HCT116 (cell line): Measurements from ENCODE around the gene OR8U1. TPM values are rescaled to one million over a fixed set of nuclear protein-coding genes. Genes with fewer than 3 reads are reported as not detected.

Source experiments
- ATAC-seq: fragments of 200-7000 bp; cut with Tn5 transposase; 2 replicates; pipeline ENCODE4 v1.9.1; 2020; ENCODE audit warnings: mild to moderate bottlenecking, moderate library complexity
- BruUV-seq: library from RNA; stranded (reverse); fragments of 400-500 nt; replicated peaks from 2 replicates; lab custom pipeline; 2021; lab: Mats Ljungman, UMichigan
- CTCF ChIA-PET: fragments of 300-600 bp; sonication (Branson Sonifier 250); formaldehyde crosslinking; loops from one replicate; lab custom pipeline; 2021; ENCODE audit warnings: antibody characterized with exemption; lab: Charles Lee
- POLR2A ChIA-PET: fragments of 300-600, 350-600 bp; sonication (Branson Sonifier 250); formaldehyde crosslinking; loops from one replicate; lab custom pipeline; 2021; ENCODE audit warnings: antibody characterized with exemption; lab: Charles Lee
- RAD21 ChIA-PET, 2 experiments: fragments of 300-600 bp; sonication (Branson Sonifier 250); formaldehyde crosslinking; loops; one replicate each; lab custom pipeline; 2023; ENCODE audit warnings: low total read pairs in 2 of 2; ENCODE audit not compliant: uncharacterized antibody in 2 of 2, unreplicated experiment in 2 of 2, low non-redundant PET in 1 of 2; lab: Charles Lee
- DNase-seq: peaks from one replicate; pipeline ENCODE4 v3.0.0-alpha.2; 2010; ENCODE audit warnings: low read depth, low spot score
- H2AFZ ChIP-seq: fragments of 200-600 bp; shearing (Covaris generic), sonication (generic); 2 replicates; pipeline ENCODE4 v1.6.1; 2017; ENCODE audit warnings: low read depth, mixed run types, mixed read lengths, antibody characterized with exemption, low read length; ENCODE audit not compliant: poor library complexity, severe bottlenecking
- H3K27ac ChIP-seq: 2 replicates; pipeline ENCODE4 v1.5.1; 2012; ENCODE audit warnings: low read depth, low read length
- H3K27me3 ChIP-seq: fragments of 200-600 bp; sonication (generic); 2 replicates; pipeline ENCODE4 v1.6.1; 2016; ENCODE audit warnings: mixed run types, low read length, mixed read lengths; ENCODE audit not compliant: insufficient read depth
- H3K36me3 ChIP-seq, 2 experiments: fragments of 200-500 bp in 1 of 2; fragments of 200-600 bp in 1 of 2; sonication (Bioruptor generic) in 1 of 2; sonication (generic) in 1 of 2; 2 replicates each; pipeline versions ENCODE4 v1.5.1 to v1.6.1; 2014 to 2016; ENCODE audit warnings: low read length in 2 of 2, inconsistent platforms in 1 of 2, mixed read lengths in 1 of 2, mixed run types in 1 of 2; ENCODE audit not compliant: insufficient read depth in 2 of 2, control insufficient read depth in 1 of 2
- H3K4me1 ChIP-seq, 2 experiments: fragments of 200-600 bp in 1 of 2; sonication (generic) in 1 of 2; 2 replicates each; pipeline versions ENCODE4 v1.5.1 to v1.6.1; 2012 to 2017; ENCODE audit warnings: low read length in 2 of 2, inconsistent platforms in 1 of 2, mild to moderate bottlenecking in 1 of 2, mixed read lengths in 1 of 2, mixed run types in 1 of 2, moderate library complexity in 1 of 2; ENCODE audit not compliant: insufficient read depth in 2 of 2, control insufficient read depth in 1 of 2
- H3K4me2 ChIP-seq: fragments of 200-600 bp; sonication (generic); 2 replicates; pipeline ENCODE4 v1.6.1; 2017; ENCODE audit warnings: mixed run types, low read length, mixed read lengths
- H3K4me3 ChIP-seq, 2 experiments: fragments of 200-600 bp in 1 of 2; sonication (generic) in 1 of 2; replicated peaks in 1 of 2; 2 replicates each; pipeline ENCODE4 v1.5.1; 2011 to 2016; ENCODE audit warnings: low read length in 2 of 2, control low read depth in 1 of 2, low read depth in 1 of 2, mild to moderate bottlenecking in 1 of 2, mixed read lengths in 1 of 2, mixed run types in 1 of 2
- H3K79me2 ChIP-seq: fragments of 200-600 bp; sonication (generic); 2 replicates; pipeline ENCODE4 v1.6.1; 2017; ENCODE audit warnings: mild to moderate bottlenecking, mixed run types, low read length, moderate library complexity, mixed read lengths; ENCODE audit not compliant: insufficient read depth
- H3K9ac ChIP-seq: fragments of 200-600 bp; sonication (generic); 2 replicates; pipeline ENCODE4 v1.6.1; 2016; ENCODE audit warnings: low read length, mixed read lengths
- H3K9me2 ChIP-seq: fragments of 200-600 bp; sonication (generic), shearing (Covaris generic); 2 replicates; pipeline ENCODE4 v1.6.1; 2017; ENCODE audit warnings: mixed run types, mild to moderate bottlenecking, moderate library complexity; ENCODE audit not compliant: insufficient read depth
- H3K9me3 ChIP-seq, 2 experiments: fragments of 200-500 bp in 1 of 2; fragments of 200-600 bp in 1 of 2; sonication (Bioruptor generic) in 1 of 2; sonication (generic) in 1 of 2; 2 replicates each; pipeline ENCODE4 v1.6.1; 2014 to 2017; ENCODE audit warnings: low read length in 2 of 2, mixed read lengths in 2 of 2, inconsistent platforms in 1 of 2, low read depth in 1 of 2, mild to moderate bottlenecking in 1 of 2, mixed run types in 1 of 2, moderate library complexity in 1 of 2; ENCODE audit not compliant: control insufficient read depth in 1 of 2, insufficient read depth in 1 of 2
- H4K20me1 ChIP-seq: fragments of 200-600 bp; sonication (generic), shearing (Covaris generic); 2 replicates; pipeline ENCODE4 v1.6.1; 2017; ENCODE audit warnings: mixed run types, mild to moderate bottlenecking, moderate library complexity; ENCODE audit not compliant: insufficient read depth
- CBX3 ChIP-seq: IDR thresholded peaks from 2 replicates; pipeline ENCODE4 v1.6.1; 2012; ENCODE audit warnings: low read depth
- CEBPB ChIP-seq: IDR thresholded peaks from 2 replicates; pipeline ENCODE4 v1.6.1; 2012; ENCODE audit warnings: low read depth
- CTCF ChIP-seq, 3 experiments: fragments of 200-600 bp in 1 of 3; sonication (generic) in 1 of 3; IDR thresholded peaks in 2 of 3; conservative IDR thresholded peaks in 1 of 3; 2 replicates each; pipeline ENCODE4 v1.5.1; 2012 to 2017; ENCODE audit warnings: low read depth in 2 of 3, low read length in 2 of 3, antibody characterized with exemption in 1 of 3, borderline replicate concordance in 1 of 3, control low read depth in 1 of 3, mild to moderate bottlenecking in 1 of 3, mixed read lengths in 1 of 3, mixed run types in 1 of 3, moderate library complexity in 1 of 3; ENCODE audit not compliant: insufficient read depth in 1 of 3
- ELF1 ChIP-seq: IDR thresholded peaks from 2 replicates; pipeline ENCODE4 v1.6.1; 2012; ENCODE audit warnings: low read depth, borderline replicate concordance
- FOSL1 ChIP-seq: IDR thresholded peaks from 2 replicates; pipeline ENCODE4 v1.6.1; 2012; ENCODE audit warnings: low read depth
- POLR2A ChIP-seq: IDR thresholded peaks from 2 replicates; pipeline ENCODE4 v1.7.0; 2011; ENCODE audit warnings: borderline replicate concordance; ENCODE audit not compliant: insufficient read depth, insufficient read length; ENCODE audit errors: extremely low read depth
- POLR2AphosphoS5 ChIP-seq: IDR thresholded peaks from 2 replicates; pipeline ENCODE4 v1.6.1; 2011; ENCODE audit warnings: mild to moderate bottlenecking, low read depth, low read length, moderate library complexity
- REST ChIP-seq: IDR thresholded peaks from 2 replicates; pipeline ENCODE4 v1.6.1; 2012; ENCODE audit warnings: low read depth
- SIN3A ChIP-seq: IDR thresholded peaks from 2 replicates; pipeline ENCODE4 v1.6.1; 2012; ENCODE audit warnings: low read depth
- TCF7L2 ChIP-seq: IDR thresholded peaks from 2 replicates; pipeline ENCODE4 v1.7.0; 2011; ENCODE audit warnings: borderline replicate concordance, inconsistent platforms; ENCODE audit not compliant: insufficient read depth, insufficient read length; ENCODE audit errors: extremely low read depth
- YY1 ChIP-seq: IDR thresholded peaks from 2 replicates; pipeline ENCODE4 v1.6.1; 2011; ENCODE audit warnings: low read length, low read depth, moderate library complexity, mild to moderate bottlenecking; ENCODE audit not compliant: insufficient replicate concordance; ENCODE audit errors: extremely low read depth
- intact Hi-C: fragments of 100-400 bp; cut with micrococcal nuclease; formaldehyde crosslinking; loops from 2 replicates; pipeline ENCODE4 v1.10.0; 2022
- total RNA-seq: library from RNA; stranded (reverse); gene quantifications from one replicate; pipeline ENCODE4 v1.2.1, GENCODE V29; 2021; ENCODE audit not compliant: unreplicated experiment
- TF ChIP-seq, protein P1 (sequence below): IDR thresholded peaks from 2 replicates; pipeline ENCODE4 v1.6.1; 2012

OR8U1 gene
- total RNA-seq, 1 experiment from 2014 or later = not detected

DNA sequence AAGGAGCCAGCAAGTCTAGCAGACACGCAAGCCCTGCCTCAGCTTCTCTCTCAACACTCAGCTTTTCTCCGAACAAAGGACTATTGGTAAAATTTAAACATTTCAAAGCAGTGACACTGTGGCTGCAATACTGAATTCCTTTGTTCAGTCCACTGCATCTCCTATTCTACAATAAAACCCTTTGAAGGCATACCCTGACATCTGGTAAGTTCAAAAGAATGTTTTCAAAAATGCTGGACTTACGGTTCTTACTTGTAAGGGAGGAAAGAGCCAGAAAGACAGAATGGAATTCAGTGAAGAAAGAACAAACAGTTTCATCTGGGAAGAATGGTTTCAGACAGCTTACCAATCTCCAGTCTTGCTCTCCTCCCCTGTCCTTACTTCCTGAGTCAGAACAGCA is 42.3 kb upstream of the OR8U1 start:
- TF ChIP-seq CBX3 (no peak), POLR2A (no peak), CTCF (IDR thresholded peaks at IDR 0.05 in 2 of 3, conservative IDR thresholded peaks at IDR 0.05 in 1 of 3; ENCODE audit: borderline replicate concordance in 1 of 3, insufficient read depth in 1 of 3, low read depth in 2 of 3, low read length in 2 of 3) (no peak)
- Histone ChIP-seq H3K27me3 (no peaks in the 10 kb centered on the region), H3K9ac (no peak overlapping the region), H3K79me2 (no peaks in the 10 kb centered on the region), H3K4me2 (no peak overlapping the region), H3K9me3 (peaks cover 0 to 8% of the 10 kb centered on the region in 2 experiments; a peak in 2 of 4 replicates), H3K4me3 (no peak overlapping the region), H2AFZ (no peak overlapping the region), H4K20me1 (no peaks in the 10 kb centered on the region), H3K27ac (no peak overlapping the region), H3K9me2 (no peaks in the 10 kb centered on the region), H3K36me3 (no peaks in the 10 kb centered on the region), H3K4me1 (no peaks in the 10 kb centered on the region)
- CTCF ChIA-PET = no interaction called here
- ATAC-seq (no peak), DNase-seq (no peak)
- no TSS peak for BruUV-seq
- RAD21 ChIA-PET = no interaction called here
- intact Hi-C loops = no loop called here
- POLR2A ChIA-PET = no interaction called here

DNA sequence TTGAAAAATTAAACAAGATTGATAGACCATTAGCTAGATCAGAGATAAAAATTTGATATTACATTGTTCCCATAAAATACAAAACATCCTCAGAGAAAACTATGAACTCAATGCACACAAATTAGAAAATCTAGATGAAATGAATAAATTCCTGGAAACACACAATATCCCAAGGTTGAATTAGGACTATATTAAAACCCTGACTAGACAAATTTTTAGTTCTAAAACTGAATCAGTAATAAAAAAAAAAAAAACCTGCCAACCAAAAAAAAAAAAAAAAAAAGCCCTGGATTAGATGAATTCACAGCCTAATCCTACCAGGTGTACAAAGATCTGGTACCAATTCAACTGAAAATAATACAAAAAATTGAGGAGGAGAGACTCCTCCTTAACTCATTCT is 35.1 kb upstream of the OR8U1 start:
- intact Hi-C loops = no loop called here
- no TSS peak for BruUV-seq
- H3K4me3 ChIP-seq = no peak overlapping the region
- H3K79me2 ChIP-seq = no peaks in the 10 kb centered on the region
- H3K9me2 ChIP-seq = no peaks in the 10 kb centered on the region
- H3K27me3 ChIP-seq = no peaks in the 10 kb centered on the region
- H3K4me2 ChIP-seq = no peak overlapping the region
- POLR2A ChIA-PET = no interaction called here
- DNase-seq = no peak
- H4K20me1 ChIP-seq = no peaks in the 10 kb centered on the region
- RAD21 ChIA-PET = no interaction called here
- TF ChIP-seq ELF1 (no peak), CBX3 (no peak), POLR2AphosphoS5 (no peak), FOSL1 (no peak), REST (no peak), TCF7L2 (no peak), YY1 (no peak), SIN3A (no peak), CEBPB (no peak)
- TF ChIP-seq, protein P1, sequence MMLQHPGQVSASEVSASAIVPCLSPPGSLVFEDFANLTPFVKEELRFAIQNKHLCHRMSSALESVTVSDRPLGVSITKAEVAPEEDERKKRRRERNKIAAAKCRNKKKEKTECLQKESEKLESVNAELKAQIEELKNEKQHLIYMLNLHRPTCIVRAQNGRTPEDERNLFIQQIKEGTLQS = no peak
- CTCF ChIA-PET = no interaction called here
- no peaks in the 10 kb centered on the region for H3K4me1 ChIP-seq
- H3K9ac ChIP-seq = no peak overlapping the region
- ATAC-seq = no peak
- H3K27ac ChIP-seq = no peak overlapping the region
- peaks cover 6 to 21% of the 10 kb centered on the region in 2 experiments; a peak in 2 of 4 replicates for H3K9me3 ChIP-seq
- no peak overlapping the region for H2AFZ ChIP-seq
- no peaks in the 10 kb centered on the region for H3K36me3 ChIP-seq
